Tibial nerve (tissue), 4 donors: ENCODE data around the gene METRNL.

Experiments
- EP300 ChIP-seq, 2 donors: sonication (generic); formaldehyde crosslinking; IDR thresholded peaks; one replicate each; pipeline ENCODE4 v1.6.1; 2017; ENCODE audit warnings: antibody characterized with exemption in 2 of 2, mild to moderate bottlenecking in 1 of 2
- POLR2A ChIP-seq, 2 donors: fragments of 450-650 bp; IDR thresholded peaks; one replicate each; pipeline ENCODE4 v1.6.1; 2017; ENCODE audit warnings: antibody characterized with exemption in 2 of 2, mild to moderate bottlenecking in 2 of 2, moderate library complexity in 2 of 2
- TF ChIP-seq, protein P1 (sequence below), 5 experiments: fragments of 200-600 bp in 3 of 5; fragments of 450-650 bp in 2 of 5; sonication (generic) in 3 of 5; IDR thresholded peaks; one replicate each; pipeline ENCODE4 v1.5.1; 2016 to 2019; ENCODE audit warnings: antibody characterized with exemption in 5 of 5, mild to moderate bottlenecking in 3 of 5, moderate library complexity in 2 of 5

DNA sequence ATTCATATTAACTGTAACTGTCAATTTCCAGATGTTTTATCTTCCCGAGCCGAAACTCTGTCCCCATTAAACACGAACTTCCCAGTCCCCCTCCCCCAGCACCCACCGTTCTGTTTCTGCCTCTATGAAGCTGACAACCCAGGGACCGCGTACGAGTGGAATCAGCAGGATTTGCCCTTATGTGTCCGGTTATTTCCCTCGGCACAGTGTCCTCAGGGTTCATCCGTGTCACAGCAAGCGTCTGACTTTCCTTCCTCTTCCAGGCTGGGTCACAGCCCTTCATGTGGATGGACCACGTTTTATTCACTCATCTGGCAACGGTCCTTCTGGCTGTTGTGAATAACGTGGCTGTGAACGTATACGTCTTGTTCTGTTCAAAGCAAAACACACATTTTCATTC lies 31.3 kb downstream of the METRNL start:
- TF ChIP-seq, protein P1, sequence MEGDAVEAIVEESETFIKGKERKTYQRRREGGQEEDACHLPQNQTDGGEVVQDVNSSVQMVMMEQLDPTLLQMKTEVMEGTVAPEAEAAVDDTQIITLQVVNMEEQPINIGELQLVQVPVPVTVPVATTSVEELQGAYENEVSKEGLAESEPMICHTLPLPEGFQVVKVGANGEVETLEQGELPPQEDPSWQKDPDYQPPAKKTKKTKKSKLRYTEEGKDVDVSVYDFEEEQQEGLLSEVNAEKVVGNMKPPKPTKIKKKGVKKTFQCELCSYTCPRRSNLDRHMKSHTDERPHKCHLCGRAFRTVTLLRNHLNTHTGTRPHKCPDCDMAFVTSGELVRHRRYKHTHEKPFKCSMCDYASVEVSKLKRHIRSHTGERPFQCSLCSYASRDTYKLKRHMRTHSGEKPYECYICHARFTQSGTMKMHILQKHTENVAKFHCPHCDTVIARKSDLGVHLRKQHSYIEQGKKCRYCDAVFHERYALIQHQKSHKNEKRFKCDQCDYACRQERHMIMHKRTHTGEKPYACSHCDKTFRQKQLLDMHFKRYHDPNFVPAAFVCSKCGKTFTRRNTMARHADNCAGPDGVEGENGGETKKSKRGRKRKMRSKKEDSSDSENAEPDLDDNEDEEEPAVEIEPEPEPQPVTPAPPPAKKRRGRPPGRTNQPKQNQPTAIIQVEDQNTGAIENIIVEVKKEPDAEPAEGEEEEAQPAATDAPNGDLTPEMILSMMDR (IDR thresholded peaks at IDR 0.05): no peak
- no peak for TF ChIP-seq EP300 (IDR thresholded peaks at IDR 0.05)
- TF ChIP-seq POLR2A (IDR thresholded peaks at IDR 0.05): no peak
